Dedifferentiated amniotic fluid mesenchymal stem cell (primary cell): ENCODE results near the gene SAT2.
"Not testable (repeated sequence)": the region's sequence is repeated elsewhere in the genome, so short reads cannot be mapped to it uniquely, and the experiment has no call there.

Experiments
- DNase-seq: peaks from one replicate; pipeline ENCODE4 v3.0.0-alpha.2; 2016; ENCODE audit errors: extremely low spot score

The SAT2 gene

GRCh38 chr17:7627250-7628121 lies at the start of gene SAT2:
Gene SAT2, minus strand, starts transcription at chr17:7627821. Its CDS starts 186 bp downstream, at chr17:7627635.
- DNase-seq, result peak; percentile 94

- no peak for DNase-seq
Observed at GRCh38 chr17:7676533-7676932, 48.9 kb upstream of the SAT2 start.

GRCh38 chr17:7674934-7675333 lies 47.3 kb upstream of the SAT2 start:
- DNase-seq, result no peak

GRCh38 chr17:7673239-7673638 lies 45.6 kb upstream of the SAT2 start:
- no peak for DNase-seq

- DNase-seq, result no peak
Observed at GRCh38 chr17:7668482-7668881, 40.9 kb upstream of the SAT2 start.

GRCh38 chr17:7667656-7668406 lies 40.2 kb upstream of the SAT2 start:
- DNase-seq, result no peak

GRCh38 chr17:7656958-7657609 lies 29.5 kb upstream of the SAT2 start:
- no peak for DNase-seq

GRCh38 chr17:7655541-7655840 lies 27.9 kb upstream of the SAT2 start:
- no peak for DNase-seq

GRCh38 chr17:7654832-7655540 lies 27.4 kb upstream of the SAT2 start:
- no peak for DNase-seq

GRCh38 chr17:7652388-7653356 lies 25.1 kb upstream of the SAT2 start:
- DNase-seq, result no peak

GRCh38 chr17:7651665-7652387 lies 24.2 kb upstream of the SAT2 start:
- no peak for DNase-seq

GRCh38 chr17:7651097-7651664 lies 23.6 kb upstream of the SAT2 start:
- no peak for DNase-seq

- DNase-seq, result no peak
Observed at GRCh38 chr17:7650509-7651096, 23.0 kb upstream of the SAT2 start, which contains the start of gene ATP1B2. Gene ATP1B2, plus strand, starts transcription at chr17:7650926. Its CDS starts 593 bp downstream, at chr17:7651519.

- no peak for DNase-seq
Observed at GRCh38 chr17:7647018-7647417, 19.4 kb upstream of the SAT2 start.

- no peak for DNase-seq
Observed at GRCh38 chr17:7646457-7646856, 18.8 kb upstream of the SAT2 start.

GRCh38 chr17:7644775-7645174 lies 17.2 kb upstream of the SAT2 start:
- DNase-seq, result no peak

- not testable (repeated sequence) for DNase-seq
Observed at GRCh38 chr17:7641635-7642034, 14.0 kb upstream of the SAT2 start.

GRCh38 chr17:7640783-7641182 lies 13.2 kb upstream of the SAT2 start:
- no peak for DNase-seq

- no peak for DNase-seq
Observed at GRCh38 chr17:7636163-7636562, 8.5 kb upstream of the SAT2 start.
